ENCODE results near the gene NSUN7.

DNA sequence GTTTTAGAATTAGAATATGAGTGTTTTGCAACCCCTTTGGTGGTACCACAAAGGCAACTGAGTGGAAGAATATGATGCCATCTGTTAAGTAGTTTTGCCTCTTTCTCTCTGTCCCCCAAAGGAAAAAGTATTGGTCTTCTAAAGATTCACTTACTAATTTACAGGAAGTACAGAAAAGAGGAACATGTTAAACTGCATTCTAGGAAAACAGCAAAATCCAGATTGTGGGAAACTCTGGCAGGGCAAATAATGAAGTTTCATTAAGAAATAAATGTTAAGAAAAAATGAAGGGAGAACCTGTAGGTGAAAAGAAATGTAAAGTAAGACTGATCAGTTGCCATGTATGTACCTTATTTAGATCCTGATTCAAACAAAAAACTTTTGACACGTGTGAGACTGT is 39.3 kb downstream of the NSUN7 start:
- TF ChIP-seq YY1 (IDR thresholded peaks at IDR 0.05; ENCODE audit: insufficient read depth, insufficient read length) (no peak), ZNF274 (IDR thresholded peaks at IDR 0.05; ENCODE audit: low read depth, low read length) (no peak), SUZ12 (IDR thresholded peaks at IDR 0.05; ENCODE audit: extremely low read depth, insufficient read depth, insufficient read length) (no peak)
